Jurkat, Clone E6-1 (cell line): ENCODE measurements around the gene IL17RA.
A peak's percentile ranks its signal among the peaks of the same experiment; 100 is the strongest.
"Not testable (repeated sequence)": the region's sequence is repeated elsewhere in the genome, so short reads cannot be mapped to it uniquely, and the experiment has no call there.

Experiments used
- DNase-seq: peaks from one replicate; pipeline ENCODE4 v3.0.0-alpha.2; 2011; ENCODE audit warnings: low read depth, low spot score
- H3K4me3 ChIP-seq: 2 replicates; pipeline ENCODE4 v1.5.1; 2011; ENCODE audit warnings: mild to moderate bottlenecking, low read length, control low read depth, moderate library complexity

Gene IL17RA

DNA sequence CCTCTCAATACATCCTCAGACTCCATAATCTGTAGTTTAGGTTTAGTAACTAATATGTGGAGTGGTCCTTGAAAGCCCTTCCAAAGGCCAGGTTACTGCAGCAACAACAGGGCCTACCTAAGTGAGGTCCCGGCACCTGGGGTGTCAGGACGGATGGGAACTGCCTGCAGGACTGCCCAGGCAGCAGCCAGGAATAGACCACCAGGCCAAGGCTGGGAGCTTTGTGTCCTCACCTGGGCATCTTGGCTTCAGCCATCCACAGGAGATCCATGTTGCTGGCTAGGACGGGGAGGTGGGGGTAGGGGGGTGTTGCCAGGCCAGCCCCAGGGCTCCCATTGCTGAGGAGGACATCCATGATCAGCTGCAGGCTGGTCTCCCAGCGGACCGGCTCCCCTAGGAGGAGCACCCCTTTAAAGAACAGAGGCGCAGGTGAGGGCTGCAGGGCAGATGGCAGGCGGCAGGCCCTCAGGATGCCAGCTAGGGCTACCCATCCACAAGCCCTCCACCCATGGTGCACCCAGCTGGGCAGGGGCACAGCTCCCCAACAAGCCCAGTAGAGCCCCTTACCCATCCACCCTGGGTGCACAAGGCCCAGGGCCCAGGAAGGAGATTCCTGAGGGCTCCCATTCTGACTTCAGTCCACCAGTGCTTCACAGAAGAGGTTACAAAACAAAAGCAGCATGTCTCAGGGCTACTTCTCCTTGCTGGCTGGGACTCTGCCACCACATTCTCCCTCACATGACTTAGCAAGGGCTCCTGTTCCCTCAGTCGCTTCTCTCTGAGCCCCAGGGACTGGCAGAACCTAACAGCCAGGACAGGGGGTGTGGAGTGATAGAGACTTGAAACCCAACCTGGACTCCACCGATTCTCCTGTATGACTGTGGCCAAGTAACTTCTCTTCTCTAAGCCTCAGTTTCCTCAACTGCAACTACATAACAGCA lies 56.3 kb downstream of the IL17RA start:
- H3K4me3 ChIP-seq: no peak overlapping the region
- no peak for DNase-seq

DNA sequence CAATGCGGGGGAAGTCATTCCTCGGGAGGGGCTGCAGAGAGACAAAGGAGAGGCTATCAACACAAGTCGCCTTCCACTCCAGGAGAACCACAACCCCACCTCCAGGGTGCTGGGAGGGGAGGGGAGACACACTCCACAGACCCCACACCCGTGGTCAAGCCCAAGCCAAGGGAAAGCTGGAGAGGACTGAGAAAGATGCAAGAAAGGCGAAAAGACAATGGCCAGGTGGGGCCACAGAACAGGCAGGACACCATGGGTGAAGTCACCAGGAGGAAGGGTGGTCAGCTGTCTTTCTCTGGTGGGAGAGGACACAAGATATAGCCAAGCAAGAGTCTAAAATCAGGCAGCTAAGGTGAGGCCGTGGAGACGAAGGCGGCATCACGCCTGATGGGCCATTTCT lies 58.3 kb downstream of the IL17RA start:
- H3K4me3 ChIP-seq: no peak overlapping the region
- no peak for DNase-seq

DNA sequence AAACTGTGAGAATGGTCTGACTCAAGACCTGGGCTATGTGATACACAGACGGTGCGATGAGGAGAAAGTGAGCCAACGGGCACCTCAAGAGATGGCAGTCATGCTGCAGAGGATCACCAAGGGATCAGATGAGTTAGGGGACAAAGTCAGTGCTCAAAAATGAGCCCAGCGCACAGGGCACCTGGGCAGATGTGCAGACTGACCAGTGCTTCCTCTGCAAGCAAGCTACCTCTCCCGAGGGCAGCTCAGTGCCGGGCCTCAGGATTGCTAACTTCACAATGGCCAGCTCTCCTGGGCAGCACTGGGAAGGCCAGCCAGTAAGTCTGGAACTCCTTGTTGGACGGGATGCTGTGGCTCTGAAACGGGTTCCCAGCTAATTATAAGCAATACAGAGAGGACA lies 59.0 kb downstream of the IL17RA start:
- H3K4me3 ChIP-seq: no peak overlapping the region
- no peak for DNase-seq

DNA sequence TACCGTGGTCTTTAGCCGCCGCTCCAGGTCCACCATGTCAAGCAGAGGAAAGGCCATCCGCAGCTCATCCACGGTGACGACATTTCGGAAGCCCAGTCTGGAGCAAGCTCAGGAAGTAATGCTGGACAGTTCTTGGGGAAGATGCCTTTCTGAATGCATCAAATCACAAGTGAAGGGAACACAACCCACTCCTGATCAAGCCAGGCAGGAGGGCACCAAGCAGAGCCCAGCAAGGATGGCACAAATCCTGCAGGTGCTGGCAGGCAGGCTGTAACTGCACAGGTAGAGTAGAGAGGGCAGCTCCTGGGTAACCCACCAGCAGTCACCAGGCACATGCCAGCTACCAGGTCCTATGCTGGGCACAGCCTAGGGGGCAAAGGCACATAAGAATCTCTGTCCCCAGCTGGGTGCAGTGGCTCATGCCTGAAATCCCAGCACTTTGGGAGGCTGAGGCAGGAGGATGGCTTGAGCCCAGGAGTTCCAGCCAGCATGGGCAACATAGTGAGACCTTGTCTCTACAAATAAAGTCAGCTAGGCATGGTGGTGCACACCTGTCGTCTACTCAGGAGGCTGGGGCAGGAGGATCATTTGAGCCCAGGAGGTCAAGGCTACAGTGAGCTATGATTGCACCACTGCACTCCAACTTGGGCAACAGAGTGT lies 60.4 kb downstream of the IL17RA start:
- DNase-seq: no peak
- no peak overlapping the region for H3K4me3 ChIP-seq

DNA sequence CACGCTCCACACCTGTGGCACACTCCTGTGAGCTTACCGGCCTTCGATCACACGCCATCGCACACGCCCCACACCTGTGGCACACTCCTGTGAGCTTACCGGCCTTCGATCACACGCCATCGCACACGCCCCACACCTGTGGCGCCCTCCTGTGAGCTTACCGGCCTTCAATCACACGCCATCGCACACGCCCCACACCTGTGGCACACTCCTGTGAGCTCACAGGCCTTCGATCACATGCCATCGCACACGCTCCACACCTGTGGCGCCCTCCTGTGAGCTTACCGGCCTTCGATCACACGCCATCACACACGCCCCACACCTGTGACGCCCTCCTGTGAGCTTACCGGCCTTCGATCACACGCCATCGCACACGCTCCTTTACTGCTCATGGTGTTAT lies 62.7 kb downstream of the IL17RA start:
- DNase-seq: not testable (repeated sequence)

DNA sequence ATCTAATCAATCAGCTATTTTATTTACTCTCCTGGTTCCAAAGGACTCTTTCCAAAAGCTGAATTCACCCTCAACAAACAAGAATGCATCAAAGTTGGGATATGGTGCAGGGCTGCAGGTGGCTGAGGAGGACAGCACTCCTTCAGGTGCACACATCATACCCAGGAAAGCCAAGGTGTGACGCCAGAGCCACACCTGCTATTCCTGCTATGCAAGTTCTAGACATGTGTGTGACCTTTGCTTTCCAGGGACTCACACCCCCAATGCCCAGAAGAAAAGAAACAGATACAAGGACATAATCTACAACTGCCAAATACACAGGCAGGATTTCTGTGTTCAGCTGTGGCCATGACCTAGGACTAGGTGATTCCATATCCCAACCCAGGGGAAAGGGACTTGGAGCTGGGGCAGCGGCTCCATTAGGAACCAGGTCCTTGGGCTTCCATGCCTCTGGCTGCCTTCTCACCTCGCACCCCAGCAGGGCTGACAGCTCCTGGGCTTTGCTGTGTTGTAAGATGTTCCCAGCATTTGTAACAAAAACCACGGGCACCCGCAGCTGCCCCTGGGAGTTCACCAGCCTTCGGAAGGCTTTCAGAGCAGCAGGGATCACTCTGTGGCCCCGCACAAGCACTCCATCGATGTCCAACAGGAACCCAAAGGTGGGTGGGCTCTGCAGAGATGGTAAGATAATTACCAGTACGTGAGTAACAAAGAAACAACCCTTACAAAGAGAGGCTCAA lies 64.4 kb downstream of the IL17RA start:
- H3K4me3 ChIP-seq: no peak overlapping the region
- no peak for DNase-seq

More for the DNA sequence above, 62.7 kb downstream of the IL17RA start:
- not testable (repeated sequence) for H3K4me3 ChIP-seq

DNA sequence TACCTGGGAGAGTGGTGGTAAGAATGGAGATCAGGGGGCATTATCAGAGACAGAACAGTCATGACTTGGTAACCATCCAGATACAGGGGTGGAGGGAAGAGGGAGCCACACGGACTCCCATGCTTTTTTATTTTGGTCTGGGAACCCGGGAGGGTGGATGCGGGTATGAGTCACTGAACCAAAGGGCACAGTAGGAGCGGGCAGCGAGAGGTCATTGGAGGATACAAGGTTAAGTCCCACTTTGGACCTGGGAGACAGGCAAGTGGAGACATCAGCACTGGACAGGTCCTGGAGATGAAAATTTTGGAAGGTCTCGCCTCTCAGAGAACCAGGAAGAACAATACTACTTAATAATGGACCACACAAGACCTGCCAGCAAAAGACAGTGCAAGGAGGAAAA lies 67.5 kb downstream of the IL17RA start:
- no peak for DNase-seq

DNA sequence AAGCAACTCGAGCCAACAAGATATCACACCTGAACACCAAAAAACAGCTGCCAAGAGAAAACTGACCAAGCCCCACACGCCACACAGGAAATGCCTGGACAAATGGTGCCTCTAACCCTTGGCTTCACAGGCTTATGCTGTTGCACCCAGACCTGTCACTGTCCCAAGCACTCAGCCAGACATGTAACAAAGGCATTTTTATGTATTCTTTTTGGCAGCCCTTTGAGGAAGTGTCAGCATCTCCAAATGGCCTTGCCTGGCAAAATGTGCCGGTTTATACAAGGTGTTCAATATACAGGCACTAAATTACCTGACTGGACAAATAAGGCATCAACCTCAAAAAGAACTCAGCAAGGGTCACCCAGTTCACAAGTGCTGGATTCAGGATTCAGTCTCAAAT lies 68.2 kb downstream of the IL17RA start:
- DNase-seq: no peak

More for the DNA sequence above, 67.5 kb downstream of the IL17RA start:
- no peak overlapping the region for H3K4me3 ChIP-seq

DNA sequence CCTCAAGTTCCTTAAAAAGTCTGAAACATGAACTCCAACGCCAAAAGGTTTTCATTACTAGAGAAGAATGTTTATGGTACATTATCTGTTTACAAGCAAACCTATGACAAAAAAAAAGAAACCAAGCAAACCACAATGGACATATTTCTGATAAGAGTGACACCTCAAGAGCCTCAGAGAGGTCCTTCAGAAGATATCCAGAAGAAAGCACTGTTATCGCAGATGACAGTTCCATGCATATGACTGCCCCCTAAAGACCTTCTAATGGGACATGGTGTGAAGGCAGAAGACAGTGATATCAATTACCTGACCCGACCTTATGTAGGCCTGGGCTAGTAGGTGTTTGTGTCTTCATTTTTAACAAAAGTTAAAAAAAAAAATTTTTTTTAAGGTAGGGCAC lies 71.1 kb downstream of the IL17RA start:
- DNase-seq: no peak
- no peak overlapping the region for H3K4me3 ChIP-seq

More for the DNA sequence above, 68.2 kb downstream of the IL17RA start:
- no peak overlapping the region for H3K4me3 ChIP-seq

DNA sequence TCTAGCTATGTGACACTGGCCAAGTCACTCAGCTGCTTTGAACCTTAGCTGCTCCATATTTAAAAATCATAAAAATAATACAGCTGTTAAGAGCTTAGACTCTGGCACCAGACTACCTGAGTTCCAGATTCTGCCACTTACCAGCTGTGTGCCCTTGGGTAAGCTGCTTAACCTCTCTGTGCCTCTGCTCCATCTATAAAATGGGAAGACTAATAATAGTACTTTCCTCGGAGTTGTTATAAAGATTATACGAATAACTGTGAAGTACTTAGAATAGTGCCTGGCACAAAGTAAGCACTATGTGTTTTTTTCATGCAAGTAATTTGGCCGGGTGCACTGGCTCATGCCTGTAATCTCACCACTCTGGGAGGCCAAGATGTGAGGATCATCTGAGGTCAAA lies 72.9 kb downstream of the IL17RA start:
- H3K4me3 ChIP-seq: peak overlapping the region; percentile 85
- DNase-seq: no peak

DNA sequence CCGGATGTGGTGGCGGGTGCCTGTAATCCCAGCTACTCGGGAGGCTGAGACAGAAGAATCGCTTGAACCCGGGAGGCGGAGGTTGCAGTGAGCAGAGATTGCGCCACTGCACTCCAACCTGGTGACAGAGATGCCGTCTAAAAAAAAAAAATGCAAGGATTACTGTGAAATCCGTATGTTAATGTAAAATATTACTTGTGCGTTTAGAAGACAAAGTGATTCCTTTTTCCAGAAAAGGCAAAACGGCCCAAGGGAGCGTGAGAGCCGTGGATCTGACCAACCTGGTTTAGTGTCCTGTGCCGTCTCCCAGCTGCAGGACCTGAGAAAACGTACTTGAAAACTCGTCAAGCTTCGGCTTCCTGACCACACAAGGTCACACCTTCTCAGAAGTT lies 73.4 kb downstream of the IL17RA start:
- H3K4me3 ChIP-seq: peak overlapping the region; percentile 85
- DNase-seq: no peak

DNA sequence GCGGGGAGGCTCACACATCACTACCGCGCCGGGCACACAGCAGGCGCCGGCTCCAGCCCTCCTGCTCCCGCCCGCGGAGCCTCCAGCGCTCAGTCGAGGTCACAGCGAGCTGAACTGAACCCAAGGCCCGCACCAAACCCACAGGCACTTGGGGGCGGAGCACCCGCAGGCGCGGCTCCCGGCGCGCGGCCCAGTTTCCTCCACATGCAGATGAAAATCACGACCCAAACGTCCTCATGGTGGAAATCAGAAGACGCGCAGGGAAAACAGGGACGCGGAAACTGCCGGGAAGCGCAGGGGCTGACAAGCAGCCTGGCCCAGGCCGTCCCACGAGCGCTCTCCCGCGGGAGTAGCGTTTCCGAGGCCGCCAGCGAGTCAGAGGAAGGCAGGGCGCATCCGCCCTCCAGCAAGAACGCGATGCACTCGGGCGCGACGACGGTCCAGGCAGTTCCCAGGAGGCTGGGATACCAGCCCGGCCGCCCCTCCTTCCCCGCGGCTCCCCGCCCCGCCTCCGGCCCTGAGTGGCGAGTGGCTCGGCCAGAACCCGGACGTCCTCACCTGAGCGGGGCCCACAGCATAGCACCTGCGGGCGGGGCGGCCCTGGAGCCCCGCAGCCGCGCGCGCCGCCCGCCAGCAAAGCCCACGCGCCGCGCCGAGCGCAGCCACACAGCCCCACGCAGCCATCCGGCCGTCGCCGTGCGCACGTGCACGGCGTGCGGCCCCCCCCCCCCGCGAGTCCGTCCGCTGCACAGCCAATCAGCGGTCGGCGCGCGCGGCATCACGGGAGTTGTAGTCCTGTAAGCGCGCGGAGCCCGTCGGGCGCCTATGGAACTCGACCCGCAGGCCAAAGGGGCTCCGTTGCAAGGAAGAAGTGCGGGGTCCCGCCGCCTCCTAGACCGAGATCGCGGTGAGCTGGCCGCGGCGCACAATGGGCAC lies 74.0 kb downstream of the IL17RA start, which contains the start of gene HDHD5:
TSS of gene HDHD5 (minus strand) at position 710 of the 936 bp plus-strand sequence. CDS start at position 684, 26 bp downstream.
- peak within 1 kb of the TSS; percentile 86 for H3K4me3 ChIP-seq
- DNase-seq: peak; percentile 78

DNA sequence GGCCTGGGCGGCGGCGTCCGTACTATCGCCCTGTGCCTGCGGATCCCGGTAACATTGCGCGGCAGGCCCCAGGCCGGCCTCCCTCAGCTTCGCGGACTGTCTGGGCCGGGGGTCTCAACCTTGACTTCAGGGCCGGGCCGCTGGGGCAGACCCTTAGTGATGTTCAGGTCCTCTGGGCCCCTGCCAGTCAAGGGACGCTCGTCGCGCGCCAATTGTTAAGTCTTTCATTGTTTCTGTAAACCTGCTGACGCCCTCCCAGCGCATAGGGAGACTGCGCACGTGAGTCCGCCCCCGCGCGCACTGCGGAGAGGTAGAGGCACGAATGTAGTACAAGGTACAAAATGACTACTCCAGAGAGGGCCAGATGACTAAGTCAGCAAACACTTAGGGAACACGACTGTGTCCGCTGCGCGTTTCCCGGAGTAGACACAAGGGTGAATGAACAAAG lies 74.7 kb downstream of the IL17RA start:
- DNase-seq: peak; percentile 42

DNA sequence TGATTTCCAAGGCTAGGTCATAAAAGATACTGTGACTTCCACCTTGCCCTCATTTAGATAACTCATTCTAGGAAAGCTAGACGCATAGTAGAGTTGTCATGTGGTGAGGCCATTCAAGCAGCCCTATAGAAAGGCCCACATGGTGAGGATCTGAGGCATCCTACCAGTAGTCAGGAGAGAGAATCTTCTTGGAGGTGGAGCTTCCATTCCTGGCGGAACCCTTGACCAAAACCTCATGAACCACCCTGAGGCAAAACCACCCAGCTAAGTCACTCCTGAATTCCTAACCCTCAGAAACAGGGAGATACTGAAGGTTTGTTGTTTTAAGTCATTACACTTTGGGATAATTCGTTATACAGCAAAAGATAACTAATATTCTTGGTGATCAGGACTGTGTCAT lies 77.2 kb downstream of the IL17RA start:
- H3K4me3 ChIP-seq: no peak overlapping the region
- no peak for DNase-seq

More for the DNA sequence above, 74.7 kb downstream of the IL17RA start:
- peak overlapping the region; percentile 86 for H3K4me3 ChIP-seq

DNA sequence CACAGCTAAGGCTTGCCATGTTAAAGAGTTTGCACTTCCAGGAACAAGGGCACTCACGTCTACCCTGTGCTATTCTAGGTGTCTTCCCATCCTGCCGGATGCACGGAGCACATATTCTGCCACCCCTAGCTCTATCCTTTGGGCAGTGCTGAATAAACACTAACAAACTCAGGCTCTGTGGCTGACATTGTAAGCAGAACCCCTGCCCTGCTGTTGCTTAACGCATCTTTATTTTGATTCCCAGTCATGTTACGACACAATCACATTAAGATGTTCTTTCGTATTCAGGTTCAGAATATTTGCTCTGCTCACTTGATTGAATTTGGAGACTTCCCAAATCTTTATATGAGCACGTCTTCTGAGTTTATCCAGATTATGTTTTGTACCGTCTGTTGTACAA lies 77.9 kb downstream of the IL17RA start:
- no peak overlapping the region for H3K4me3 ChIP-seq
- DNase-seq: no peak

DNA sequence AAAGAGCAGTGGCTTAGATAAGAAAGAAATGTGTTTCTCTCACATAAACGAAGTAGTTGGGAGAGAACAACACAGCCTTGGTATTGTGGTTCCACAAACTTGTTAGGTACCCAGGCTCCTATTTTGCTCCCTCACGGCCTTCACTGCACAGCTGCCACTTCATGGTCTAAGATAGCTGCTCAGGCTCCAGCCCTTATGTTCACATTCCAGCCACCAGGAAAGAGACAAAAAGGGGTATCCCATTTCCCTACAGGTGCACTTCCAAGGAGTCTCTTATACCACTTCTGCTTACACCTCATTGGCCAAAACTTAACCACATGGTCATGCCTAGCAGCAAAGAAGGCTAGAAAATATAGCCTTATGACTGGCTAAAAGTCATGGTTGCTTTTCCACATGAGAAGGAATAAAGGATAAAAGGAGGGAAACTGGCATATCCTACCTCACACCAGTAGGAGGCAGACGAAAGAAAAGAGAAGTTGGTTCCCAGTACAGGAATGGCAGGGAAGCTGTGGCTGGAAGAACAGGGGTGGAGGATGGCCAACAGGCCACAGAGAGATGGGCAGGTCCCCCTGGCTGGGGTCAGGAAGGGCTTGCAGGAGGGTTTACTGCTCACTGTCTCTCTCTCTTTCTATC lies 79.7 kb downstream of the IL17RA start:
- no peak overlapping the region for H3K4me3 ChIP-seq
- DNase-seq: no peak
